Activated T-cell treated with anti-CD3 and anti-CD28 coated beads, Interleukin-2, amount 50 U/mL, for 72 hours (primary cell): ENCODE data around the gene LOC128125822.

Experiments used
- ATAC-seq, 2 donors: fragments of 150-1000 bp; cut with Tn5 transposase; replicated peaks in 1 of 2; 2 replicates each; pipeline ENCODE4 v1.10.0; 2021; ENCODE audit warnings: moderate library complexity in 2 of 2, mild to moderate bottlenecking in 1 of 2
- DNase-seq, 2 donors: peaks; one replicate each; pipeline ENCODE4 v3.0.0; 2021 to 2022; ENCODE audit warnings: mixed read lengths in 1 of 2
- H3K27ac Mint-ChIP-seq: one replicate; pipeline ENCODE4 v1.8.0; 2022; ENCODE audit warnings: mild to moderate bottlenecking, moderate library complexity, mixed read lengths
- H3K27me3 Mint-ChIP-seq: one replicate; pipeline ENCODE4 v1.8.0; 2022; ENCODE audit warnings: low read depth, mixed read lengths
- H3K36me3 Mint-ChIP-seq, 2 donors: one replicate each; pipeline ENCODE4 v1.8.0; 2022; ENCODE audit warnings: mixed read lengths in 2 of 2, mild to moderate bottlenecking in 1 of 2; ENCODE audit not compliant: insufficient read depth in 2 of 2
- H3K4me1 Mint-ChIP-seq: one replicate; pipeline ENCODE4 v1.8.0; 2022; ENCODE audit warnings: low read depth, mixed read lengths
- H3K4me3 Mint-ChIP-seq, 2 donors: one replicate each; pipeline ENCODE4 v1.8.0; 2022; ENCODE audit warnings: mild to moderate bottlenecking in 2 of 2, mixed read lengths in 2 of 2, moderate library complexity in 2 of 2
- H3K9me3 Mint-ChIP-seq, 2 donors: one replicate each; pipeline ENCODE4 v1.8.0; 2022; ENCODE audit warnings: mixed read lengths in 2 of 2

Gene LOC128125822

DNA sequence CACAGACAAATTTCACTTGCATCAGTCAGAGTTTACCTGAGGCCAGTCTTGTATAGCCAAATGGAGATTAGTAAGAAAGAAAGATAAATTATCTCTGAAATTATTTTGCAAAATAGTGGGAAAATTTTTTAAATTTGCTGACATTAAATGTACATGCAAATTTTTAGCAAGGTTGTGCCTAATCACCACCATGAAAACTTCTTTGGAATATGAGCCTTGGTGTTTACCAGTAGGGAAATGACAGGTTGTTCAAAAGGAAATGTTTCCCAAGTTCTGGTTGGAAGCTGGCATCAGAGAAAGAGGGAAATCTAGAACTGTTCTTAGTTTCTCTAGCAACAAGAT lies 34.4 kb upstream of the LOC128125822 start:
- DNase-seq (no peak), ATAC-seq (no peak)
- Mint-ChIP-seq H3K9me3 (peaks cover 0 to 5% of the 10 kb centered on the region in 2 donors), H3K4me1 (no peaks in the 10 kb centered on the region), H3K27me3 (peaks cover 20% of the 10 kb centered on the region), H3K4me3 (no peak overlapping the region), H3K27ac (no peak overlapping the region), H3K36me3 (no peaks in the 10 kb centered on the region)

- H3K27ac Mint-ChIP-seq: no peak overlapping the region
- ATAC-seq: no peak
- no peaks in the 10 kb centered on the region for H3K36me3 Mint-ChIP-seq
- H3K27me3 Mint-ChIP-seq: peaks cover 26% of the 10 kb centered on the region
- no peaks in the 10 kb centered on the region for H3K4me1 Mint-ChIP-seq
- peaks cover 0 to 5% of the 10 kb centered on the region in 2 donors for H3K9me3 Mint-ChIP-seq
- H3K4me3 Mint-ChIP-seq: no peak overlapping the region
- DNase-seq: no peak
These were observed 33.7 kb upstream of the LOC128125822 start for GRCh38 chr6:63538550-63538949.

DNA sequence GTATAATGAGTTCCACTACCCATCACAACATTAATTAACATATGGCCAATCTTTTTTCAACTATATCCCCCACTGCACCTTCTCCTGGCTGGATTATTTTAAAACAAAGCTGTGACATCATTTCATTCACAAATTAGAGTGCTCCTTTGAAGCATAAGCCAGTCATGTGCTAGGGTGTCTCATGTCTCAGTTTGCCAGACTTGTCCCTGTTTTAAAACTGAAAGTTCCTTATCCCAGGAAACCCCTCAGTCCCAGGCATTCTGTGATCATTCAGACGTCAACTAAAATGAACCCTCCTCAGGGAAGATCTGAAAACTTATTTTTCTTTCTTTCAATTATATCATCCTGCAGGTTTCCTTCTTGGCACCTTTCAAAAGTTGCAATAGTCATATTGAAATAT lies 29.3 kb upstream of the LOC128125822 start:
- no peak for ATAC-seq
- H3K4me3 Mint-ChIP-seq: no peak overlapping the region
- no peak for DNase-seq
- no peaks in the 10 kb centered on the region for H3K4me1 Mint-ChIP-seq
- H3K27me3 Mint-ChIP-seq: peaks cover 40% of the 10 kb centered on the region
- H3K9me3 Mint-ChIP-seq: peaks cover 0 to 5% of the 10 kb centered on the region in 2 donors
- H3K27ac Mint-ChIP-seq: no peak overlapping the region
- no peaks in the 10 kb centered on the region for H3K36me3 Mint-ChIP-seq

GRCh38 chr6:63543982-63544381 lies 28.3 kb upstream of the LOC128125822 start:
- DNase-seq: no peak
- Mint-ChIP-seq H3K27me3 (peaks cover 43% of the 10 kb centered on the region), H3K27ac (no peak overlapping the region), H3K9me3 (peaks cover 0 to 5% of the 10 kb centered on the region in 2 donors), H3K4me1 (no peaks in the 10 kb centered on the region), H3K36me3 (no peaks in the 10 kb centered on the region), H3K4me3 (no peak overlapping the region)
- ATAC-seq: no peak

GRCh38 chr6:63546236-63546635 lies 26.0 kb upstream of the LOC128125822 start:
- ATAC-seq: no peak
- Mint-ChIP-seq H3K9me3 (peaks cover 0 to 5% of the 10 kb centered on the region in 2 donors), H3K27me3 (peaks cover 37% of the 10 kb centered on the region), H3K36me3 (no peaks in the 10 kb centered on the region), H3K4me3 (no peak overlapping the region), H3K4me1 (no peaks in the 10 kb centered on the region), H3K27ac (no peak overlapping the region)
- no peak for DNase-seq

GRCh38 chr6:63546697-63547096 lies 25.6 kb upstream of the LOC128125822 start:
- no peak overlapping the region for H3K27ac Mint-ChIP-seq
- no peak for DNase-seq
- no peak overlapping the region for H3K4me3 Mint-ChIP-seq

GRCh38 chr6:63549076-63549475 lies 23.2 kb upstream of the LOC128125822 start:
- Mint-ChIP-seq H3K36me3 (no peaks in the 10 kb centered on the region), H3K4me3 (no peak overlapping the region)

More at GRCh38 chr6:63546697-63547096, 25.6 kb upstream of the LOC128125822 start:
- Mint-ChIP-seq H3K4me1 (no peaks in the 10 kb centered on the region), H3K9me3 (peaks cover 0 to 5% of the 10 kb centered on the region in 2 donors), H3K36me3 (no peaks in the 10 kb centered on the region), H3K27me3 (peaks cover 33% of the 10 kb centered on the region)
- no peak for ATAC-seq

DNA sequence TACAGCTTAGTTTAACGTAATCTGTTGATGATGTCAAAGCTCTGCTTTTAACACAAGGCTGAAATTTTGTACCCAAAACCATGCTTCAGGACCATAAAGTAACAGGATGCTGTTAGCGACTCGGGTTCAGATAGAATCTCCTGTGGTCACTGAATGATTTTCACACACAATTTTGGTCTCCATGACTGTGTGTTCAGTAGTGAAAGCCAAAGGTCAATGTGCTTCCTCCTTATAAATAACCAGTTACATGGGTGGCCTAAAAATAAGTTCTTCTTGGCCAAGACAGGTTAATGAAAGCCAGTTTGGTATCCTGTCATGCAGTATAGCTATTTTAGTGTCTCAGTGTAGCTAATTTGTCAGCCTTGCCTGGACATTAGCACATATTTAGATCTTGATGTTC lies 19.1 kb upstream of the LOC128125822 start:
- DNase-seq (no peak), ATAC-seq (no peak)
- no peaks in the 10 kb centered on the region for H3K4me1 Mint-ChIP-seq
- no peak overlapping the region for H3K27ac Mint-ChIP-seq
- H3K36me3 Mint-ChIP-seq: no peaks in the 10 kb centered on the region
- no peak overlapping the region for H3K4me3 Mint-ChIP-seq
- no peaks in the 10 kb centered on the region for H3K9me3 Mint-ChIP-seq
- peaks cover 18% of the 10 kb centered on the region for H3K27me3 Mint-ChIP-seq

More at GRCh38 chr6:63549076-63549475, 23.2 kb upstream of the LOC128125822 start:
- Mint-ChIP-seq H3K9me3 (no peaks in the 10 kb centered on the region), H3K4me1 (no peaks in the 10 kb centered on the region), H3K27me3 (peaks cover 19% of the 10 kb centered on the region), H3K27ac (no peak overlapping the region)
- DNase-seq: no peak
- no peak for ATAC-seq

GRCh38 chr6:63553900-63554299 lies 18.4 kb upstream of the LOC128125822 start:
- H3K27ac Mint-ChIP-seq: no peak overlapping the region
- no peak overlapping the region for H3K4me3 Mint-ChIP-seq
- DNase-seq: no peak
- no peaks in the 10 kb centered on the region for H3K9me3 Mint-ChIP-seq
- peaks cover 17% of the 10 kb centered on the region for H3K27me3 Mint-ChIP-seq
- no peak for ATAC-seq
- no peaks in the 10 kb centered on the region for H3K4me1 Mint-ChIP-seq
- H3K36me3 Mint-ChIP-seq: no peaks in the 10 kb centered on the region

GRCh38 chr6:63554782-63555181 lies 17.5 kb upstream of the LOC128125822 start:
- no peaks in the 10 kb centered on the region for H3K4me1 Mint-ChIP-seq
- no peaks in the 10 kb centered on the region for H3K9me3 Mint-ChIP-seq
- no peaks in the 10 kb centered on the region for H3K36me3 Mint-ChIP-seq
- no peak for DNase-seq
- no peak overlapping the region for H3K27ac Mint-ChIP-seq
- no peak for ATAC-seq
- H3K4me3 Mint-ChIP-seq: no peak overlapping the region
- peaks cover 17% of the 10 kb centered on the region for H3K27me3 Mint-ChIP-seq

DNA sequence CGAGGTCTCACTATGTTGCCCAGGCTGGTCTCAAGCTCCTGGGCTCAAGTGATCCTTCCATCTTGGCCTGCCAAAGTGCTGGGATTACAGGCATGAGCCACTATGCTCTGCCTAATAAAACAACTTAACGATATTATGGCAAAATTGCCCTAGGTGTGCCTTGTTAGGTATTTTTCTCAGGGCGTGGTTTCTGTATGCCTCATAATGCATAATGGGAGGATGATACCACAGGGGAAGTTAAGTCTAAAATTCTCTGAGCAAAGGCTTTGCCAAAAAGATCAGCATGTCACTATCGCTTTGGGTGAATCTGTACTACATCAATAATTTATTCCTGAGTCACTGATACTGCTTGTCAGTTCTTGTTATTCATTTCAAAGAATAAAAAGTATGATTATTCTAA lies 15.9 kb upstream of the LOC128125822 start:
- H3K27ac Mint-ChIP-seq: no peak overlapping the region
- no peak for ATAC-seq
- H3K4me3 Mint-ChIP-seq: no peak overlapping the region
- DNase-seq: no peak
- H3K36me3 Mint-ChIP-seq: no peaks in the 10 kb centered on the region
- no peaks in the 10 kb centered on the region for H3K4me1 Mint-ChIP-seq
- no peaks in the 10 kb centered on the region for H3K9me3 Mint-ChIP-seq
- H3K27me3 Mint-ChIP-seq: peaks cover 23% of the 10 kb centered on the region

GRCh38 chr6:63558278-63558677 lies 14.0 kb upstream of the LOC128125822 start:
- Mint-ChIP-seq H3K4me1 (peaks cover 3% of the 10 kb centered on the region), H3K9me3 (no peaks in the 10 kb centered on the region)

GRCh38 chr6:63560801-63561287 lies 11.4 kb upstream of the LOC128125822 start:
- ATAC-seq (no peak), DNase-seq (no peak)
- no peak overlapping the region for H3K4me3 Mint-ChIP-seq
- H3K27ac Mint-ChIP-seq: no peak overlapping the region
- H3K27me3 Mint-ChIP-seq: peaks cover 21% of the 10 kb centered on the region
- H3K36me3 Mint-ChIP-seq: no peaks in the 10 kb centered on the region
- H3K9me3 Mint-ChIP-seq: no peaks in the 10 kb centered on the region
- H3K4me1 Mint-ChIP-seq: peaks cover 5% of the 10 kb centered on the region

More at GRCh38 chr6:63558278-63558677, 14.0 kb upstream of the LOC128125822 start:
- Mint-ChIP-seq H3K27me3 (peaks cover 22% of the 10 kb centered on the region), H3K27ac (no peak overlapping the region), H3K4me3 (no peak overlapping the region), H3K36me3 (no peaks in the 10 kb centered on the region)
- ATAC-seq: no peak
- DNase-seq: no peak

DNA sequence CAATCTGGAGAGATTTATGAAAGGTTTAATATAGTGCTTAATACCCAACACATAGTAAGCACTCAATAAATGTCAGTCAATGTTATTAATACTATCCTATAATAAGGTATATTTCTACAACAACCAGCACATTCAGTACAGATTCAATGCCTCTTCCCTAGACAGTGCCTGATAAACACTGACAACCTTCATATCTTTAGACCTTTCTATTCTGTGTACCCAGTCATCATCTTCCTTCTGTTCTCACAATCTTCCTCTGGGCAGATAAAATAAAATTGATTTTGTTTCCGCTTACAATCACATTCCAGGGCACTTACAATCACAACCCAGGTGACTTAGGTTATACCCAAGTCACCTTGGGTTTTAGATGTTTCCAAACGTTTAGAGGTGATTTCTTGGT lies 11.0 kb upstream of the LOC128125822 start:
- H3K4me1 Mint-ChIP-seq: peaks cover 5% of the 10 kb centered on the region
- DNase-seq: no peak
- H3K4me3 Mint-ChIP-seq: no peak overlapping the region
- no peak overlapping the region for H3K27ac Mint-ChIP-seq
- no peak for ATAC-seq
- peaks cover 19% of the 10 kb centered on the region for H3K27me3 Mint-ChIP-seq
- H3K9me3 Mint-ChIP-seq: no peaks in the 10 kb centered on the region
- no peaks in the 10 kb centered on the region for H3K36me3 Mint-ChIP-seq
